Measurements from ENCODE around the gene ITPA.

DNA sequence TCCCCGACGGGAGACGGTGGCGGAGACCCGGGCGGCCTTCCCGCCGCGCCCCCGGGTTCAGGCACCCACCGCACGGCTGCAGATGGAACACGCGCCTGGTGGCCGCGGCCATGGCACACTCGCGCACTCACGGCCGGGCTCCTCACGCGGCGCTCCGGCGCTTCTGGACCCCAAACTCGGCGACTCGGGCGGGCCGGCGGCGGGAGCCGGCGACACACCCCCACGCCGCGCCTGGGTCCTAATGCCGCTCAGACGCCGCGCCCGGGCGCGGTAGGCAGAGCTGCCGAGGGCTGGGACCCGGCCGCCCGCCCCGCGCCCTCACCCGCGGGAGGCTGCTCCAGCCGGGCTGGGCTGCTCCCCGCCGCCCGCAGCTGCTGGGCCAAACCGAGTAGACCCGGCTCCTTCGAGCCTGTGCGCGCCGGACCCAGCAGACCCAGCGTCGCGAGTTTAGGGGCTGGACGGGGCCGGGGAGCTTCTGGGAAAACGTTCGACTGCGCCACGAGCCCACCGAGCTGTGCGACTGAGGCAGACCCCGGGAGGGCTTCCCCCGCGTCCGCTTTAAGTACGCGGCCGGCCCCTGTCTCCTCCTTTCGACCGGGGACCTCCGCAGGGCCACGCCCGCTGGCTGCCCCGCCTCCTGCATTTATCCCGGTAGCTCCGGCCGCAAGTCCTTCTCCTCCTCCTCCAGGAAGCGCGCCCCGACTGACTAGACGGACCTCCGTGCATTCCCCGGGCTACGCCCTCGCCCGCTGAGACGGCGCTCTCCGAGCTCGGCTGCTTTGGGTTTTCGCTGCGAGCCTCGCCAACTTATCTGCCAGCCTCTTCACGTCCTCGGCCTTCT lies 29.9 kb downstream of the ITPA start, which contains the start of gene SLC4A11:
- TF ChIP-seq, protein P1, sequence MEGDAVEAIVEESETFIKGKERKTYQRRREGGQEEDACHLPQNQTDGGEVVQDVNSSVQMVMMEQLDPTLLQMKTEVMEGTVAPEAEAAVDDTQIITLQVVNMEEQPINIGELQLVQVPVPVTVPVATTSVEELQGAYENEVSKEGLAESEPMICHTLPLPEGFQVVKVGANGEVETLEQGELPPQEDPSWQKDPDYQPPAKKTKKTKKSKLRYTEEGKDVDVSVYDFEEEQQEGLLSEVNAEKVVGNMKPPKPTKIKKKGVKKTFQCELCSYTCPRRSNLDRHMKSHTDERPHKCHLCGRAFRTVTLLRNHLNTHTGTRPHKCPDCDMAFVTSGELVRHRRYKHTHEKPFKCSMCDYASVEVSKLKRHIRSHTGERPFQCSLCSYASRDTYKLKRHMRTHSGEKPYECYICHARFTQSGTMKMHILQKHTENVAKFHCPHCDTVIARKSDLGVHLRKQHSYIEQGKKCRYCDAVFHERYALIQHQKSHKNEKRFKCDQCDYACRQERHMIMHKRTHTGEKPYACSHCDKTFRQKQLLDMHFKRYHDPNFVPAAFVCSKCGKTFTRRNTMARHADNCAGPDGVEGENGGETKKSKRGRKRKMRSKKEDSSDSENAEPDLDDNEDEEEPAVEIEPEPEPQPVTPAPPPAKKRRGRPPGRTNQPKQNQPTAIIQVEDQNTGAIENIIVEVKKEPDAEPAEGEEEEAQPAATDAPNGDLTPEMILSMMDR (IDR thresholded peaks at IDR 0.05), result no peak
- no peak for TF ChIP-seq EZH2 (IDR thresholded peaks at IDR 0.05; ENCODE audit: borderline replicate concordance, insufficient read depth, low read depth, low read length, poor library complexity, severe bottlenecking)

Measured in B cell (primary cell).